HFFc6 (cell line): ENCODE measurements around the gene FUNDC2. TPM values are rescaled to one million over a fixed set of nuclear protein-coding genes. Genes with fewer than 3 reads are reported as not detected.

ENCODE experiments used
- DNase-seq: peaks from one replicate; pipeline ENCODE4 v3.0.0-alpha.2; 2018
- H3K27ac Mint-ChIP-seq: 2 replicates; pipeline ENCODE4 v1.8.0; 2020; ENCODE audit warnings: mild to moderate bottlenecking, mixed read lengths
- H3K27me3 Mint-ChIP-seq: 2 replicates; pipeline ENCODE4 v1.8.0; 2021; ENCODE audit warnings: mild to moderate bottlenecking, moderate library complexity, mixed read lengths; ENCODE audit not compliant: insufficient read depth
- H3K36me3 Mint-ChIP-seq: 2 replicates; pipeline ENCODE4 v1.8.0; 2021; ENCODE audit warnings: low read depth, mixed read lengths
- H3K4me1 Mint-ChIP-seq: 2 replicates; pipeline ENCODE4 v1.8.0; 2020; ENCODE audit warnings: low read depth, mixed read lengths
- H3K4me3 Mint-ChIP-seq: 2 replicates; pipeline ENCODE4 v1.8.0; 2020; ENCODE audit warnings: mild to moderate bottlenecking, moderate library complexity, mixed read lengths
- H3K9me3 Mint-ChIP-seq: 2 replicates; pipeline ENCODE4 v1.8.0; 2020; ENCODE audit warnings: mild to moderate bottlenecking, mixed read lengths
- CTCF ChIP-seq: fragments of 200-600 bp; sonication (generic); IDR thresholded peaks from 2 replicates; pipeline ENCODE4 v1.5.0; 2021; ENCODE audit warnings: antibody characterized with exemption, mild to moderate bottlenecking
- total RNA-seq, 6 experiments: library from RNA; stranded (reverse); fragmentation: NEBNext Ultra II Directional; extraction: Animal tissue kit (Norgen Biotek cat#: 25700); gene quantifications; 2 replicates in 1 of 6; 3 replicates in 5 of 6; pipeline ENCODE4 v1.2.3, GENCODE V29; 2021

FUNDC2 gene
- total RNA-seq, 6 experiments from 2014 or later, result 50.8 to 55.7 (median 53.3) TPM

- Mint-ChIP-seq H3K36me3 (no peaks in the 10 kb centered on the region), H3K27me3 (peaks cover 3% of the 10 kb centered on the region), H3K9me3 (no peaks in the 10 kb centered on the region), H3K4me3 (no peak overlapping the region), H3K4me1 (no peaks in the 10 kb centered on the region), H3K27ac (no peak overlapping the region)
- DNase-seq, result no peak
- no peak for TF ChIP-seq CTCF
Measured at GRCh38 chrX:154987940-154988339, 38.7 kb upstream of the FUNDC2 start.

- TF ChIP-seq CTCF, result no peak
- no peaks in the 10 kb centered on the region; the same call in 1 of the 2 replicates for H3K27me3 Mint-ChIP-seq
- H3K4me3 Mint-ChIP-seq, result no peak overlapping the region
- DNase-seq, result no peak
- no peaks in the 10 kb centered on the region for H3K9me3 Mint-ChIP-seq
- no peaks in the 10 kb centered on the region for H3K4me1 Mint-ChIP-seq
- H3K27ac Mint-ChIP-seq, result no peak overlapping the region
- no peaks in the 10 kb centered on the region for H3K36me3 Mint-ChIP-seq
Measured at GRCh38 chrX:154988719-154989118, 37.9 kb upstream of the FUNDC2 start.

GRCh38 chrX:154990496-154990895 lies 36.1 kb upstream of the FUNDC2 start:
- no peaks in the 10 kb centered on the region; the same call in 1 of the 2 replicates for H3K27me3 Mint-ChIP-seq
- no peak for TF ChIP-seq CTCF
- H3K36me3 Mint-ChIP-seq, result no peaks in the 10 kb centered on the region
- H3K4me1 Mint-ChIP-seq, result no peaks in the 10 kb centered on the region
- no peaks in the 10 kb centered on the region for H3K9me3 Mint-ChIP-seq
- no peak overlapping the region for H3K27ac Mint-ChIP-seq
- H3K4me3 Mint-ChIP-seq, result no peak overlapping the region
- DNase-seq, result no peak

- DNase-seq, result no peak
- Mint-ChIP-seq H3K27ac (no peak overlapping the region), H3K4me3 (no peak overlapping the region), H3K27me3 (no peaks in the 10 kb centered on the region; the same call in 1 of the 2 replicates), H3K36me3 (no peaks in the 10 kb centered on the region), H3K9me3 (no peaks in the 10 kb centered on the region), H3K4me1 (no peaks in the 10 kb centered on the region)
- no peak for TF ChIP-seq CTCF
Measured at GRCh38 chrX:154991039-154991438, 35.6 kb upstream of the FUNDC2 start.

- no peak for TF ChIP-seq CTCF
- Mint-ChIP-seq H3K36me3 (no peaks in the 10 kb centered on the region), H3K4me1 (no peaks in the 10 kb centered on the region), H3K27me3 (no peaks in the 10 kb centered on the region; the same call in 1 of the 2 replicates), H3K27ac (no peak overlapping the region), H3K4me3 (no peak overlapping the region), H3K9me3 (no peaks in the 10 kb centered on the region)
- no peak for DNase-seq
Measured at GRCh38 chrX:154991476-154991875, 35.2 kb upstream of the FUNDC2 start.
